Right lobe of liver (tissue), 6 donors: ENCODE data around the gene CMYA5. TPM values are rescaled to one million over a fixed set of nuclear protein-coding genes. Genes with fewer than 3 reads are reported as not detected.

Source experiments
- ATAC-seq, 4 donors: fragments of 200-7000 bp; cut with Tn5 transposase; one replicate each; pipeline ENCODE4 v1.9.1; 2020; ENCODE audit warnings: mild to moderate bottlenecking in 4 of 4, moderate library complexity in 4 of 4
- DNase-seq, 3 donors: peaks; one replicate each; pipeline ENCODE4 v3.0.0-alpha.2; 2020
- H3K27ac ChIP-seq, 3 donors: fragments of 200-600 bp; one replicate each; pipeline ENCODE4 v1.8.0; 2022
- H3K27me3 ChIP-seq, 2 donors: fragments of 200-600 bp; one replicate each; pipeline ENCODE4 v1.8.0; 2022
- H3K36me3 ChIP-seq, 4 donors: fragments of 200-600 bp; sonication (generic) in 1 of 4; one replicate each; pipeline versions ENCODE4 v1.5.1 to v1.8.0; 2017 to 2022; ENCODE audit warnings: control low read depth in 1 of 4
- H3K4me1 ChIP-seq, 4 donors: fragments of 200-600 bp; sonication (generic) in 1 of 4; one replicate each; pipeline versions ENCODE4 v1.5.1 to v1.8.0; 2017 to 2022; ENCODE audit warnings: control low read depth in 1 of 4
- H3K4me3 ChIP-seq, 3 donors: fragments of 200-600 bp; one replicate each; pipeline ENCODE4 v1.8.0; 2022
- H3K9me3 ChIP-seq, 4 donors: fragments of 200-600 bp; sonication (generic) in 1 of 4; one replicate each; pipeline versions ENCODE4 v1.5.1 to v1.8.0; 2017 to 2022; ENCODE audit warnings: control low read depth in 1 of 4
- CTCF ChIP-seq, 4 donors: fragments of 200-600 bp in 3 of 4; fragments of 450-650 bp in 1 of 4; IDR thresholded peaks; one replicate each; pipeline versions ENCODE4 v1.5.1 to v1.8.0; 2016 to 2022; ENCODE audit warnings: antibody characterized with exemption in 4 of 4, mild to moderate bottlenecking in 2 of 4
- POLR2A ChIP-seq: fragments of 450-650 bp; IDR thresholded peaks from one replicate; pipeline ENCODE4 v1.6.1; 2017; ENCODE audit warnings: antibody characterized with exemption, mild to moderate bottlenecking
- WGBS: methylation state at CpG from one replicate; pipeline ENCODE4 v1.1.6; 2018; ENCODE audit warnings: low coverage, low lambda C conversion rate; ENCODE audit not compliant: insufficient coverage; ENCODE audit errors: missing lambda C conversion rate; 5-methylcytosine and 5-hydroxymethylcytosine counted together
- intact Hi-C, 2 donors: fragments of 100-400 bp; cut with DNase I; formaldehyde crosslinking; loops; one replicate each; pipeline versions ENCODE4 v1.11.2 to v1.14.1; 2022
- total RNA-seq, 6 experiments: library from RNA; depleted of rRNA in 2 of 6; stranded (reverse); fragments of >200 nt in 2 of 6; fragmentation: NEBNext Ultra II Directional in 3 of 6; extraction: Animal tissue kit (Norgen Biotek cat#: 25700) in 3 of 6; gene quantifications; one replicate each; pipeline versions ENCODE4 v1.1.0 to v1.2.4, GENCODE V29; 2016 to 2023
- donor health status: DM: no; HTN: yes; CAD: no.
- donor health status: DM: no; HTN: no; CAD: no.
- donor health status: DM: no; HTN: no; CAD: no.
- donor health status: DM: no; HTN: yes; CAD: no.
- donor health status: DM: no; HTN: yes; CAD: no.

CMYA5 gene
- total RNA-seq, 6 experiments from 2014 or later, result 1.1 to 5.8 (median 2.8) TPM

- TF ChIP-seq POLR2A (no peak), CTCF (IDR thresholded peaks at IDR 0.05) (no peak)
- H3K27ac ChIP-seq, result no peak overlapping the region
- DNase-seq (no peak), ATAC-seq (no peak)
- no peaks in the 10 kb centered on the region for H3K36me3 ChIP-seq
- H3K9me3 ChIP-seq, result no peaks in the 10 kb centered on the region
- no peaks in the 10 kb centered on the region for H3K27me3 ChIP-seq
- no peak overlapping the region for H3K4me3 ChIP-seq
- 92% methylated on average over 7 of the region's 7 CpGs for WGBS
- intact Hi-C loops, result no loop called here
- no peaks in the 10 kb centered on the region for H3K4me1 ChIP-seq
Observed at GRCh38 chr5:79713727-79714126, 24.1 kb downstream of the CMYA5 start.

DNA sequence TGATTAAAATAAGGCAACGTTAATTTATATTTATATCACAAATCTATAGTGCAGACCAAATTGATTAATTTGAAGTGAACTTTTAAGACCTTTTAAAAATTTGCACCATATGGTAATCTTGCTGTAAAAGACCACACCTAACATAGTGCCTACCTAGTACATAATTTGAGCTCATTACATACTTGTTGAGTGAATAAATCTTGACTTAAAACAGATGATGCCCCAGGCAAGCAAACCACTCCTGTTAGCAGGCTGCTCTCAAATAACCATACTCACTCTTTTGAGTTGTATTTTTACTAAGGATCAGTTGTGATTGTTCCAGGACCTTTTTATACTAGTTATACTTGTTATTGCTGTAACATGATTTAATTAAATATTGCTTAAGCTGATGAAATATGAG lies 27.2 kb downstream of the CMYA5 start:
- DNase-seq, result no peak
- TF ChIP-seq CTCF (IDR thresholded peaks at IDR 0.05) (no peak), POLR2A (no peak)
- Histone ChIP-seq H3K4me1 (no peaks in the 10 kb centered on the region), H3K4me3 (no peak overlapping the region), H3K9me3 (peaks cover 0 to 5% (median 0%) of the 10 kb centered on the region in 4 donors), H3K27me3 (no peaks in the 10 kb centered on the region), H3K27ac (no peak overlapping the region), H3K36me3 (no peaks in the 10 kb centered on the region)
- no peak for ATAC-seq
- WGBS, result 30% methylated on average over 1 of the region's 1 CpG
- intact Hi-C loops, result no loop called here

GRCh38 chr5:79720096-79720495 lies 30.5 kb downstream of the CMYA5 start:
- no peak for ATAC-seq
- H3K4me3 ChIP-seq, result no peak overlapping the region
- no peaks in the 10 kb centered on the region for H3K36me3 ChIP-seq
- no peaks in the 10 kb centered on the region for H3K27me3 ChIP-seq
- TF ChIP-seq POLR2A (no peak), CTCF (IDR thresholded peaks at IDR 0.05) (no peak)
- no peaks in the 10 kb centered on the region for H3K4me1 ChIP-seq
- no peak for DNase-seq
- H3K27ac ChIP-seq, result no peak overlapping the region
- H3K9me3 ChIP-seq, result peaks cover 0 to 5% (median 0%) of the 10 kb centered on the region in 4 donors
- intact Hi-C loops, result no loop called here

DNA sequence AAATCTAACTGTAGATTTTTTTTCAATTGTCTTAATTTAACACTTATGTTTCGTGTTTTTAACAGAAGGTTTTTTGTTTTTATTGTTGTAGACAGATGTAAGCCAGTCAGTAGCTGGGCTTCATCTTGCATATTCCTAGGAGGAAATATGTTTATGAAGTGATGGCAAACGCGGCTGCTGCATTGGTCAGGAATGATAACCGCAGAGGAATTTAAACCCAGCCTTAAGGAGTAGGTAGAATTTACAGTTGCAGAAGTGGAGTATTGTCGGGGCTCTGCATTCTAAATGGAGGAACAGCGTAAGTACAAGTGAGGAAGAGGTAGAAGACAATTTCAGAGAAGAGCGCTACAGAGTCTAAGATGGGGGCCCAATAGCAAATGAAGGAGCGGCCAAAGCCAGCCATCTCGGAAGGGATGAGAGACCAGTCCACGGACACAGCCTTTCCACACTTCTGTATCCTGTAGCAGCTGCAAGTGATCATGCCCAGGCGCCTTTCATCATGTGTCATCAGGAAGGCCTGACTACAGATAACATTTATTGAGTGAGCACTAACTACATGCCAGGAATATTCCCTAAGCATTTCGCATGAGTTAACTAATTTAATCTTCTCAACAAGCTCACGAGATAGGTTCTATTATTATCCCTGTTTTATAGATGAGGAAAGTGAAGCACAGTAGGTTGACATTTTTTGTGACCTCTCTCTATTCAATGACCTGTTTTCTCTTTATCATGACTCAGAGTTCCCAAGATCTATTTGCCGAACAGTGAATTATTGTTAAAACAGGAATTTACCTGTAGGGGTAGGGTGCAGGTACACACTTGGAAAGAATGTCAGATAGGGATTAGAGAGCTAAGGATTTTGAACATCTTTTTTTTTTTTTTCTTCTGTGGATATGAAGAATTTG lies 38.1 kb downstream of the CMYA5 start:
- H3K4me1 ChIP-seq, result no peaks in the 10 kb centered on the region
- no peak overlapping the region for H3K27ac ChIP-seq
- H3K9me3 ChIP-seq, result no peaks in the 10 kb centered on the region
- WGBS, result 90% methylated on average over 12 of the region's 14 CpGs
- TF ChIP-seq POLR2A, result no peak
- no peak for TF ChIP-seq CTCF (IDR thresholded peaks at IDR 0.05)
- ATAC-seq, result no peak
- no peak for DNase-seq
- intact Hi-C loops, result no loop called here
- no peak overlapping the region for H3K4me3 ChIP-seq
- H3K27me3 ChIP-seq, result no peaks in the 10 kb centered on the region
- no peaks in the 10 kb centered on the region for H3K36me3 ChIP-seq
